Peyer's patch (tissue), 4 donors: Measurements from ENCODE around the gene AMZ1. TPM values are rescaled to one million over a fixed set of nuclear protein-coding genes. Genes with fewer than 3 reads are reported as not detected.
"Not testable (repeated sequence)": the region's sequence is repeated elsewhere in the genome, so short reads cannot be mapped to it uniquely, and the experiment has no call there.

Experiments used
- DNase-seq, 3 donors: peaks; one replicate each; pipeline ENCODE4 v3.0.0-alpha.2; 2017 to 2019
- H3K27ac ChIP-seq, 4 donors: fragments of 200-600 bp; sonication (generic); one replicate each; pipeline ENCODE4 v1.5.1; 2016 to 2019
- H3K27me3 ChIP-seq, 2 donors: fragments of 200-600 bp; sonication (generic); one replicate each; pipeline ENCODE4 v1.5.1; 2019
- H3K36me3 ChIP-seq, 3 donors: fragments of 200-600 bp; sonication (generic); one replicate each; pipeline ENCODE4 v1.5.1; 2016 to 2019
- H3K4me1 ChIP-seq, 4 donors: fragments of 200-600 bp; sonication (generic); one replicate each; pipeline ENCODE4 v1.5.1; 2016 to 2019
- H3K4me3 ChIP-seq, 4 donors: fragments of 200-600 bp; sonication (generic); 1 replicate in 3 of 4; 2 replicates in 1 of 4; pipeline ENCODE4 v1.5.1; 2016 to 2019; ENCODE audit warnings: mild to moderate bottlenecking in 1 of 4
- H3K9me3 ChIP-seq, 4 donors: fragments of 200-600 bp; sonication (generic); one replicate each; pipeline ENCODE4 v1.5.1; 2016 to 2019; ENCODE audit warnings: mild to moderate bottlenecking in 1 of 4
- CTCF ChIP-seq, 6 experiments: fragments of 450-650 bp in 4 of 6; fragments of 200-600 bp in 2 of 6; sonication (generic) in 1 of 6; IDR thresholded peaks; one replicate each; pipeline ENCODE4 v1.5.1; 2017 to 2019; ENCODE audit warnings: antibody characterized with exemption in 6 of 6, mild to moderate bottlenecking in 3 of 6, moderate library complexity in 1 of 6
- POLR2A ChIP-seq, 2 donors: fragments of 450-650 bp; IDR thresholded peaks; one replicate each; pipeline ENCODE4 v1.5.1; 2017; ENCODE audit warnings: antibody characterized with exemption in 2 of 2, mild to moderate bottlenecking in 2 of 2, moderate library complexity in 2 of 2
- total RNA-seq, 4 donors: library from RNA; depleted of rRNA; stranded (reverse); fragments of >200 nt; gene quantifications; one replicate each; pipeline ENCODE4 v1.1.0, GENCODE V29; 2016

The AMZ1 gene
- total RNA-seq, 4 donors from 2014 or later = 0.67 TPM; not detected in 3

- H3K4me1 ChIP-seq = peaks cover 0 to 19% (median 2%) of the 10 kb centered on the region in 4 donors
- TF ChIP-seq CTCF (IDR thresholded peaks at IDR 0.05) = no peak
- peak in 2 of 3 donors; percentile 25 to 63 for DNase-seq
- no peaks in the 10 kb centered on the region for H3K27me3 ChIP-seq
- peak overlapping the region in 3 of 4 donors; percentile 45 to 60 (median 52) for H3K27ac ChIP-seq
- H3K4me3 ChIP-seq = no peak overlapping the region
- H3K9me3 ChIP-seq = no peaks in the 10 kb centered on the region
- peaks cover 0 to 13% (median 0%) of the 10 kb centered on the region in 3 donors for H3K36me3 ChIP-seq
Observed at GRCh38 chr7:2734751-2735571, 47.0 kb downstream of the AMZ1 start.

GRCh38 chr7:2735744-2736143 is 47.7 kb downstream of the AMZ1 start:
- no peaks in the 10 kb centered on the region for H3K27me3 ChIP-seq
- no peak for TF ChIP-seq POLR2A (IDR thresholded peaks at IDR 0.05)
- no peak for TF ChIP-seq CTCF (IDR thresholded peaks at IDR 0.05)
- H3K36me3 ChIP-seq = peaks cover 0 to 9% (median 0%) of the 10 kb centered on the region in 3 donors
- DNase-seq = peak in 2 of 3 donors; percentile 8 to 35
- no peak overlapping the region for H3K4me3 ChIP-seq
- H3K27ac ChIP-seq = peak overlapping the region in 1 of 4 donors; percentile 45
- H3K9me3 ChIP-seq = no peaks in the 10 kb centered on the region
- peaks cover 0 to 14% (median 2%) of the 10 kb centered on the region in 4 donors for H3K4me1 ChIP-seq

GRCh38 chr7:2736411-2736914 is 48.5 kb downstream of the AMZ1 start:
- no peaks in the 10 kb centered on the region for H3K9me3 ChIP-seq
- H3K27ac ChIP-seq = no peak overlapping the region
- TF ChIP-seq CTCF (IDR thresholded peaks at IDR 0.05) (no peak), POLR2A (IDR thresholded peaks at IDR 0.05) (no peak)
- no peak overlapping the region for H3K4me3 ChIP-seq
- H3K4me1 ChIP-seq = peaks cover 0 to 14% (median 2%) of the 10 kb centered on the region in 4 donors
- peak in 2 of 3 donors; percentile 11 to 42 for DNase-seq
- H3K36me3 ChIP-seq = peaks cover 0 to 1% (median 0%) of the 10 kb centered on the region in 3 donors
- no peaks in the 10 kb centered on the region for H3K27me3 ChIP-seq

GRCh38 chr7:2737005-2737743 is 49.2 kb downstream of the AMZ1 start:
- H3K4me3 ChIP-seq, H3K27me3 ChIP-seq, H3K27ac ChIP-seq, H3K9me3 ChIP-seq, H3K36me3 ChIP-seq: not testable (repeated sequence)
- peak in 1 of 3 donors; percentile 14 for DNase-seq
- H3K4me1 ChIP-seq = peaks cover 0 to 14% (median 2%) of the 10 kb centered on the region in 4 donors

- peaks cover 0 to 14% (median 2%) of the 10 kb centered on the region in 4 donors for H3K4me1 ChIP-seq
- no peaks in the 10 kb centered on the region for H3K27me3 ChIP-seq
- TF ChIP-seq CTCF (IDR thresholded peaks at IDR 0.05) (no peak), POLR2A (IDR thresholded peaks at IDR 0.05) (no peak)
- no peaks in the 10 kb centered on the region for H3K36me3 ChIP-seq
- no peak overlapping the region for H3K27ac ChIP-seq
- H3K4me3 ChIP-seq = no peak overlapping the region
- H3K9me3 ChIP-seq = no peaks in the 10 kb centered on the region
- DNase-seq = peak in 2 of 3 donors; percentile 15 to 59
Observed at GRCh38 chr7:2737771-2738540, 50.0 kb downstream of the AMZ1 start.
